Caco-2 (cell line): Measurements from ENCODE around the gene LRWD1. TPM values are rescaled to one million over a fixed set of nuclear protein-coding genes. Genes with fewer than 3 reads are reported as not detected.
"Not testable (repeated sequence)": the region's sequence is repeated elsewhere in the genome, so short reads cannot be mapped to it uniquely, and the experiment has no call there.

Source experiments
- BruUV-seq: library from RNA; stranded (reverse); fragments of 400-500 nt; replicated peaks from 2 replicates; lab custom pipeline; 2021; lab: Mats Ljungman, UMichigan
- CTCF ChIA-PET: fragments of 300-600 bp; sonication (Branson Sonifier 250); formaldehyde crosslinking; loops from one replicate; lab custom pipeline; 2022; ENCODE audit warnings: antibody characterized with exemption; lab: Charles Lee
- POLR2A ChIA-PET: fragments of 300-600 bp; sonication (Branson Sonifier 250); formaldehyde crosslinking; loops from one replicate; lab custom pipeline; 2022; ENCODE audit warnings: antibody characterized with exemption; lab: Charles Lee
- DNase-seq, 2 experiments: peaks; one replicate each; pipeline versions ENCODE4 v3.0.0 to v3.0.0-alpha.2; 2020 to 2022
- H3K27me3 ChIP-seq: replicated peaks from 2 replicates; pipeline ENCODE4 v1.6.0; 2011; ENCODE audit warnings: low read length; ENCODE audit not compliant: control insufficient read depth, insufficient read depth
- H3K36me3 ChIP-seq: 2 replicates; pipeline ENCODE4 v1.5.1; 2011; ENCODE audit warnings: low read length; ENCODE audit not compliant: control insufficient read depth, insufficient read depth
- H3K4me1 ChIP-seq: fragments of 250-450 bp; sonication (Bioruptor Pico); 2 replicates; pipeline ENCODE4 v1.5.1; 2020; ENCODE audit warnings: mild to moderate bottlenecking
- H3K4me3 ChIP-seq: 2 replicates; pipeline ENCODE4 v1.5.1; 2011; ENCODE audit warnings: low read depth, mild to moderate bottlenecking, control low read depth, low read length
- H3K9me3 ChIP-seq: fragments of 250-450 bp; sonication (Bioruptor Pico); 2 replicates; pipeline ENCODE4 v1.5.1; 2020; ENCODE audit warnings: mild to moderate bottlenecking, moderate library complexity
- H3K27ac Mint-ChIP-seq: one replicate; pipeline ENCODE4 v1.8.0; 2022; ENCODE audit warnings: mixed read lengths; ENCODE audit not compliant: unreplicated experiment
- H3K27me3 Mint-ChIP-seq: one replicate; pipeline ENCODE4 v1.8.0; 2022; ENCODE audit warnings: mixed read lengths; ENCODE audit not compliant: insufficient read depth, unreplicated experiment
- H3K36me3 Mint-ChIP-seq: one replicate; pipeline ENCODE4 v1.8.0; 2022; ENCODE audit warnings: mild to moderate bottlenecking, mixed read lengths; ENCODE audit not compliant: insufficient read depth, unreplicated experiment
- H3K4me1 Mint-ChIP-seq: one replicate; pipeline ENCODE4 v1.8.0; 2022; ENCODE audit warnings: low read depth, mixed read lengths; ENCODE audit not compliant: unreplicated experiment
- H3K4me3 Mint-ChIP-seq: one replicate; pipeline ENCODE4 v1.8.0; 2022; ENCODE audit warnings: mild to moderate bottlenecking, moderate library complexity, mixed read lengths; ENCODE audit not compliant: unreplicated experiment
- H3K9me3 Mint-ChIP-seq: one replicate; pipeline ENCODE4 v1.8.0; 2022; ENCODE audit warnings: mixed read lengths; ENCODE audit not compliant: unreplicated experiment
- intact Hi-C: fragments of 100-400 bp; cut with micrococcal nuclease; formaldehyde crosslinking; loops from one replicate; pipeline ENCODE4 v1.10.0; 2022; ENCODE audit not compliant: unreplicated experiment
- total RNA-seq: library from RNA; stranded (reverse); gene quantifications from 2 replicates; pipeline ENCODE4 v1.2.3, GENCODE V29; 2022
- TF ChIP-seq, protein P1 (sequence below), 2 experiments: fragments of 200-600 bp in 1 of 2; IDR thresholded peaks; 1 replicate in 1 of 2; 2 replicates in 1 of 2; pipeline versions ENCODE4 v1.5.1 to v1.8.0; 2011 to 2022; ENCODE audit warnings: antibody characterized with exemption in 1 of 2, control low read depth in 1 of 2, inconsistent platforms in 1 of 2, low read depth in 1 of 2, low read length in 1 of 2, mild to moderate bottlenecking in 1 of 2, moderate library complexity in 1 of 2; ENCODE audit not compliant: insufficient read depth in 1 of 2, severe bottlenecking in 1 of 2, unreplicated experiment in 1 of 2

Gene LRWD1
- total RNA-seq, 1 experiment from 2014 or later = 23.6 TPM

DNA sequence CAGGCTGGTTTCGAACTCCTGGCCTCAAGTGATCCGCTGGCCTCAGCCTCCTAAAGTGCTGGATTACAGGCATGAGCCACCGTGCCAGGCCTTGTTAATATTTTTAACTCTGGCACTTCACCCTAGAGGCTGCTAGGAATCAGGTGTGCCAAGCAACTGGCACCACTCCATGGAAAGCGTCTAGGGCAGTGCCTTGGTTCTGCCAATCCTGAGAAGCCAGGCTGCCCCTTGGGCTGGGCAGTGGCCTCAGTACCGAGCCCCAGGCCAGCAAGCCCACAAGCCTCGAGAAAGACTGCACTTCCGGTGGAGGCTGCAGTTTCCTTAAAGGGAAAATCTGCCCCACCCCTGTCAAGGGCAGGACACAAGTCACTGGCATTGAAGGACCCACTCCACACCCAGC lies 11.5 kb upstream of the LRWD1 start:
- Mint-ChIP-seq H3K36me3 (peaks cover 12% of the 10 kb centered on the region), H3K9me3 (no peaks in the 10 kb centered on the region), H3K27me3 (no peaks in the 10 kb centered on the region), H3K27ac (no peak overlapping the region), H3K4me1 (no peaks in the 10 kb centered on the region), H3K4me3 (no peak overlapping the region)
- no TSS peak for BruUV-seq
- Histone ChIP-seq H3K36me3 (peaks cover 2% of the 10 kb centered on the region; the same call in 1 of the 2 replicates), H3K4me3 (no peak overlapping the region), H3K27me3 (no peaks in the 10 kb centered on the region), H3K4me1 (peaks cover 3% of the 10 kb centered on the region; the same call in 1 of the 2 replicates), H3K9me3 (no peaks in the 10 kb centered on the region)
- intact Hi-C loops = loop anchor here (10.0 kb wide), 1 partner anchor 169 kb away; the partner anchor contains the start of gene SH2B2
- DNase-seq = no peak
- TF ChIP-seq, protein P1, sequence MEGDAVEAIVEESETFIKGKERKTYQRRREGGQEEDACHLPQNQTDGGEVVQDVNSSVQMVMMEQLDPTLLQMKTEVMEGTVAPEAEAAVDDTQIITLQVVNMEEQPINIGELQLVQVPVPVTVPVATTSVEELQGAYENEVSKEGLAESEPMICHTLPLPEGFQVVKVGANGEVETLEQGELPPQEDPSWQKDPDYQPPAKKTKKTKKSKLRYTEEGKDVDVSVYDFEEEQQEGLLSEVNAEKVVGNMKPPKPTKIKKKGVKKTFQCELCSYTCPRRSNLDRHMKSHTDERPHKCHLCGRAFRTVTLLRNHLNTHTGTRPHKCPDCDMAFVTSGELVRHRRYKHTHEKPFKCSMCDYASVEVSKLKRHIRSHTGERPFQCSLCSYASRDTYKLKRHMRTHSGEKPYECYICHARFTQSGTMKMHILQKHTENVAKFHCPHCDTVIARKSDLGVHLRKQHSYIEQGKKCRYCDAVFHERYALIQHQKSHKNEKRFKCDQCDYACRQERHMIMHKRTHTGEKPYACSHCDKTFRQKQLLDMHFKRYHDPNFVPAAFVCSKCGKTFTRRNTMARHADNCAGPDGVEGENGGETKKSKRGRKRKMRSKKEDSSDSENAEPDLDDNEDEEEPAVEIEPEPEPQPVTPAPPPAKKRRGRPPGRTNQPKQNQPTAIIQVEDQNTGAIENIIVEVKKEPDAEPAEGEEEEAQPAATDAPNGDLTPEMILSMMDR (IDR thresholded peaks at IDR 0.05; ENCODE audit: insufficient read depth in 1 of 2, low read depth in 1 of 2, low read length in 1 of 2, severe bottlenecking in 1 of 2, unreplicated experiment in 1 of 2) = no peak
- ChIA-PET CTCF (no interaction called here), POLR2A (no interaction called here)

DNA sequence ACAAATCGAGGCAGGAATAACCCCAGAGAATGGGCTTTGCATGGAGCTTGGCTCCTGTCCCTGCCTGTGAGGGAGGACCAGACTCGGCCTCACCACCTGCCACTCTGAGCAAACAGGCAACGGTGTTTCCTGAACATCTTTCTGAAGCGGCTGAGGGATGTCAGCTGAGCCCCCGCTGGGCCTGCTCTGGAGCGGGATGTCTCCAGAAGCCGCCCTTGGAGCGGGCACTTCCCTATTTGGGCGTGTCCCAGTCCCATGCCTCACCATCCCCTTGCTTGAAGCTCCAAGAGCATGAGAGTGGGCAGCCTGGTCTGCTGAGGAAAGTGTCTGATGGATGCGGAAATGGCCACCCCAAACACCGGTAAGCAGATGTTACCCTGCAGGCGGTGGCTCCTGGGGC lies 10.3 kb upstream of the LRWD1 start:
- Mint-ChIP-seq H3K36me3 (peaks cover 21% of the 10 kb centered on the region), H3K9me3 (no peaks in the 10 kb centered on the region), H3K4me3 (no peak overlapping the region), H3K4me1 (no peaks in the 10 kb centered on the region), H3K27ac (no peak overlapping the region), H3K27me3 (no peaks in the 10 kb centered on the region)
- BruUV-seq = no TSS peak
- Histone ChIP-seq H3K4me1 (peaks cover 3% of the 10 kb centered on the region; the same call in 1 of the 2 replicates), H3K36me3 (peaks cover 4% of the 10 kb centered on the region; the same call in 1 of the 2 replicates), H3K9me3 (no peaks in the 10 kb centered on the region), H3K4me3 (no peak overlapping the region), H3K27me3 (no peaks in the 10 kb centered on the region)
- DNase-seq = no peak
- intact Hi-C loops = loop anchor here (10.0 kb wide), 1 partner anchor 170 kb away; the partner anchor contains the start of gene SH2B2
- ChIA-PET POLR2A (no interaction called here), CTCF (no interaction called here)
- TF ChIP-seq, protein P1 (IDR thresholded peaks at IDR 0.05; ENCODE audit: insufficient read depth in 1 of 2, low read depth in 1 of 2, low read length in 1 of 2, severe bottlenecking in 1 of 2, unreplicated experiment in 1 of 2) = no peak

DNA sequence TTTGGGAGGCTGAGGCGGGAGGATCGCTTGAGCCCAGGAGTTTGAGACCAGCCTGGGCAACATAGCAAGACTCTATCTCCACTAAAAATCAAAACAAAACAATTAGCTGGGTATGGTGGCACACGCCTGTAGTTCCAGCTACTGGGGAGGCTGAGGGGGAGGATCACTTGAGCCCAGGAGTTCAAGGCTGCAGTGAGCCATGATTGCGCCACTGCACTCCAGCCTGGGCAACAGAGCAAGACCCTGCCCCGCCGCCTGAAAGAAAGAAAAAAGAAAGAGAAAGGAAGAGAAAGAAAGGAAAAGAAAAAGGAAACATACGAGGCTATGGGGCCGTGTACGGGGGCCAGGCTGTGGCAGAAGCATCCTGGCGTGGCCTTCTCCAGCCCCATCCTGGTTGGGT lies 9.9 kb upstream of the LRWD1 start:
- POLR2A ChIA-PET, DNase-seq, H3K27me3 Mint-ChIP-seq, CTCF ChIA-PET, BruUV-seq, H3K4me1 ChIP-seq, H3K9me3 ChIP-seq, H3K27me3 ChIP-seq, H3K4me3 ChIP-seq, H3K27ac Mint-ChIP-seq, H3K9me3 Mint-ChIP-seq, H3K4me3 Mint-ChIP-seq, H3K36me3 ChIP-seq, H3K4me1 Mint-ChIP-seq: not testable (repeated sequence)
- H3K36me3 Mint-ChIP-seq = peaks cover 21% of the 10 kb centered on the region
- intact Hi-C loops = loop anchor here (10.0 kb wide), 1 partner anchor 170 kb away; the partner anchor contains the start of gene SH2B2
